GM10248 (cell line): ENCODE data around the gene FADS3.

Experiments used
- CTCF ChIA-PET: fragments of 300-600 bp; sonication (Branson Sonifier 250); formaldehyde crosslinking; extraction: SDS; loops from one replicate; lab custom pipeline; 2021; ENCODE audit warnings: antibody characterized with exemption; lab: Yijun Ruan, JAX
- POLR2A ChIA-PET: fragments of 350-650 bp; sonication (Branson Sonifier 250); formaldehyde crosslinking; extraction: SDS; loops from one replicate; lab custom pipeline; 2020; ENCODE audit warnings: antibody characterized with exemption; lab: Yijun Ruan, JAX
- DNase-seq: peaks from one replicate; pipeline ENCODE4 v3.0.0; 2012; ENCODE audit errors: extremely low spot score
- CTCF ChIP-seq: IDR thresholded peaks from 2 replicates; pipeline ENCODE4 v1.5.1; 2012; ENCODE audit warnings: mild to moderate bottlenecking, low read depth; ENCODE audit errors: extremely low read depth, missing control alignments, control extremely low read depth

Gene FADS3

GRCh38 chr11:61896665-61897386, 5.5 kb upstream of the FADS3 start:
- no peak for DNase-seq
- ChIA-PET CTCF (interaction anchor here (1.1 to 11.6 kb wide), 20 partner anchors 13 to 212 kb away, joined by 3 to 424 read pairs (median 20); partner anchors contain the start of genes BEST1, FADS1, FEN1 and RAB3IL1), POLR2A (interaction anchor here (1.9 kb wide), 1 partner anchor 71 kb away, joined by 9 read pairs; the partner anchor contains the start of gene FTH1)
- TF ChIP-seq CTCF: no peak

- DNase-seq: no peak
- no peak for TF ChIP-seq CTCF
- ChIA-PET CTCF (interaction anchor here (1.1 to 11.6 kb wide), 11 partner anchors 12 to 213 kb away, joined by 3 to 424 read pairs (median 92); partner anchors contain the start of genes BEST1, FEN1 and TMEM258), POLR2A (no interaction called here)
Measured at GRCh38 chr11:61895718-61896059, 4.3 kb upstream of the FADS3 start.

GRCh38 chr11:61895046-61895717, 3.8 kb upstream of the FADS3 start:
- TF ChIP-seq CTCF: no peak
- ChIA-PET POLR2A (no interaction called here), CTCF (interaction anchor here (5.2 to 11.6 kb wide), 6 partner anchors 15 to 214 kb away, joined by 80 to 424 read pairs (median 136); partner anchors contain the start of gene BEST1)
- no peak for DNase-seq

- no peak for DNase-seq
- no peak for TF ChIP-seq CTCF
- POLR2A ChIA-PET: no interaction called here
- CTCF ChIA-PET: interaction anchor here (0.6 to 8.3 kb wide), 3 partner anchors 22 to 233 kb away, joined by 3 to 92 read pairs (median 11); no protein-coding TSS in a partner anchor
Measured at GRCh38 chr11:61893981-61894380, 2.6 kb upstream of the FADS3 start.

GRCh38 chr11:61892085-61892370, 683 bp upstream of the FADS3 start:
- CTCF ChIA-PET: interaction anchor here (0.8 to 2.5 kb wide), 8 partner anchors 18 to 220 kb away, joined by 3 to 14 read pairs (median 3); no protein-coding TSS in a partner anchor
- POLR2A ChIA-PET: no interaction called here
- TF ChIP-seq CTCF: no peak
- no peak for DNase-seq

GRCh38 chr11:61890529-61891330, 615 bp downstream of the FADS3 start:
- DNase-seq: no peak
- TF ChIP-seq CTCF: peak; percentile 0
- ChIA-PET POLR2A (no interaction called here), CTCF (interaction anchor here (0.7 to 2.5 kb wide), 5 partner anchors 20 to 217 kb away, joined by 3 to 8 read pairs (median 3); no protein-coding TSS in a partner anchor)
